HFF-Myc (cell line): ENCODE data around the gene JDP2.

ENCODE experiments used
- DNase-seq: peaks from one replicate; pipeline ENCODE4 v3.0.0-alpha.2; 2011; ENCODE audit warnings: low read depth; ENCODE audit errors: extremely low read depth
- H3K4me3 ChIP-seq: replicated peaks from 2 replicates; pipeline ENCODE4 v1.5.1; 2011; ENCODE audit warnings: low read depth, mild to moderate bottlenecking, control low read depth, low read length
- TF ChIP-seq, protein P1 (sequence below): IDR thresholded peaks from 2 replicates; pipeline ENCODE4 v1.5.1; 2012; ENCODE audit warnings: mild to moderate bottlenecking, low read depth, low read length, control low read depth; ENCODE audit errors: missing control alignments

The JDP2 gene

DNA sequence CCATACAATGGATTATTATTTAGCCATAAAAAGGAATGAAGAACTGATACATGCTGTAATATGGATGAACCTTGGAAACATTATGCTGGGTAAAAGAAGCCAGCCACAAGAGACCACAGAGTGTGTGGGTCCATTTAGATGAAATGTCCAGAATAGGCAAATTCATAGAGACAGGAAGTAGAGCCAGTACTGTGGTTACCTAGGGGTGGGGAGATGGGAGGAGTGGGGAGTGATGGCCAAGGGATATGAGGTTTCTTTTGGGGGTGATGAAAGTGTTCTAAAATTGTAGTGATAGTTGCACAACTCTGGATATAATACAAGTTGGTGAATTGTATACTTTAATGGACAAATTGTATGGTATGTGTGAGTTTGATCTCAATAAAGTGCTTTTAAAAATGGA lies 18.6 kb downstream of the JDP2 start:
- no peak overlapping the region for H3K4me3 ChIP-seq
- TF ChIP-seq, protein P1, sequence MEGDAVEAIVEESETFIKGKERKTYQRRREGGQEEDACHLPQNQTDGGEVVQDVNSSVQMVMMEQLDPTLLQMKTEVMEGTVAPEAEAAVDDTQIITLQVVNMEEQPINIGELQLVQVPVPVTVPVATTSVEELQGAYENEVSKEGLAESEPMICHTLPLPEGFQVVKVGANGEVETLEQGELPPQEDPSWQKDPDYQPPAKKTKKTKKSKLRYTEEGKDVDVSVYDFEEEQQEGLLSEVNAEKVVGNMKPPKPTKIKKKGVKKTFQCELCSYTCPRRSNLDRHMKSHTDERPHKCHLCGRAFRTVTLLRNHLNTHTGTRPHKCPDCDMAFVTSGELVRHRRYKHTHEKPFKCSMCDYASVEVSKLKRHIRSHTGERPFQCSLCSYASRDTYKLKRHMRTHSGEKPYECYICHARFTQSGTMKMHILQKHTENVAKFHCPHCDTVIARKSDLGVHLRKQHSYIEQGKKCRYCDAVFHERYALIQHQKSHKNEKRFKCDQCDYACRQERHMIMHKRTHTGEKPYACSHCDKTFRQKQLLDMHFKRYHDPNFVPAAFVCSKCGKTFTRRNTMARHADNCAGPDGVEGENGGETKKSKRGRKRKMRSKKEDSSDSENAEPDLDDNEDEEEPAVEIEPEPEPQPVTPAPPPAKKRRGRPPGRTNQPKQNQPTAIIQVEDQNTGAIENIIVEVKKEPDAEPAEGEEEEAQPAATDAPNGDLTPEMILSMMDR, result no peak
- DNase-seq, result no peak

DNA sequence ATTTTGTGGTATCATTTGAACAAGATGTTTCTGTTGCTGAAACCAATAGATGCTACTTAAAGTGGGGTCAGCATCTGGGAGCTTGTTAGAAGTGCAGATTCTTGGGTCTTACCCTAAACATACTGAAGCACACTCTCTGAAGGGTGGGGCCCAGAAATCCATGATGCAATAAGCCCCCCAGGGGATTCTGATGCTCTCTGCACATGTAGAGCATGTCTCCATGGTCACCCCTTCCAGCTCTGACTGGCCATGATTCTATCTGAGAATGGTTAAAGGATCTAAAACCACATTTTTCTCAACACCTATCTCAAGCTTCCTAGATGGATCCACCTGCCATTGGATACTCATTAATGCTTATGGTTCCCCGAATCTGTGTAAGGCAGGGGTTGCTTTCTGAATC lies 20.4 kb downstream of the JDP2 start:
- no peak for DNase-seq
- H3K4me3 ChIP-seq, result no peak overlapping the region
- TF ChIP-seq, protein P1, result no peak

DNA sequence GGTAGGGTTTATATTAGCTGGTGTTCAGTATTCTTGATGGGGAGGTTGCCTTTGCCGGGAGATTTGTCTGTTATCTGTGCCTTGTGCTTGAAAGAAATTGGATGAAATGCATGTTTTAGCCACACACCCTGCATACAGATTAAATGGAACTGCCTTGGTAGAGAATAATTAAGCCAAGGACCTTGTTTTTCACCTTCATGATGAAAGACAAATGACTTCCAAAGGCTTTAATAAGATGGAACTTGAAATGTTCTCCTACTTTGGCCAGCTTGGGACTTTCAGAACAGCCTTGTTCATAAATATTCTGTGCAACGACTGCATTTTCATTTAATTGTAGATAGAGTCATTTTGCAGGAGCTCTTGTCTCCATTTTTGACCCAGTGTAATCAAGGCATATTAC lies 21.2 kb downstream of the JDP2 start:
- DNase-seq, result no peak
- H3K4me3 ChIP-seq, result no peak overlapping the region
- TF ChIP-seq, protein P1, result no peak

GRCh38 chr14:75449696-75450095 lies 21.9 kb downstream of the JDP2 start:
- TF ChIP-seq, protein P1, result no peak
- no peak for DNase-seq

GRCh38 chr14:75450381-75451276 lies 22.8 kb downstream of the JDP2 start:
- no peak for DNase-seq
- H3K4me3 ChIP-seq, result no peak overlapping the region
- TF ChIP-seq, protein P1, result no peak

More at GRCh38 chr14:75449696-75450095, 21.9 kb downstream of the JDP2 start:
- H3K4me3 ChIP-seq, result no peak overlapping the region

DNA sequence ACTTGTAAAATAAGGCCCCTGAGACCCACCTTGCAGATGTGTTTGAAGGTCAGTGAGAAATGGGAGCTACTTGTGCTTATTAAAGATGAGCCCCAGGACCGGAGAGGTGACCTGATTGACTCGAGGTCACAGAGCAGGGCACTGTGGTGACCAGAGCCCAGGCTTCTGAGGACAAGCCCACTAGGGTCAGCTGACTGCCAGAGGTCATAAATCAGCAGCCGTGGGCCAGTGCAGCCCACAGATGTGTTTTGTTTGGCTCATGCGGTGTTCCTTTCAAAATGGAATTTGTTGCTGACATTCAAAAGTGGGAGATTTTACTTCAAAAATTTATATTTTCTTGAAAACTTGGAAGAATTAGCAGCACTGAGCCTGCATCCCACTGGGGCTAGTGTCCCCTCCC lies 24.5 kb downstream of the JDP2 start:
- no peak for DNase-seq
- TF ChIP-seq, protein P1, result no peak
- no peak overlapping the region for H3K4me3 ChIP-seq
